ENCODE results near the gene DIP2A.

DNA sequence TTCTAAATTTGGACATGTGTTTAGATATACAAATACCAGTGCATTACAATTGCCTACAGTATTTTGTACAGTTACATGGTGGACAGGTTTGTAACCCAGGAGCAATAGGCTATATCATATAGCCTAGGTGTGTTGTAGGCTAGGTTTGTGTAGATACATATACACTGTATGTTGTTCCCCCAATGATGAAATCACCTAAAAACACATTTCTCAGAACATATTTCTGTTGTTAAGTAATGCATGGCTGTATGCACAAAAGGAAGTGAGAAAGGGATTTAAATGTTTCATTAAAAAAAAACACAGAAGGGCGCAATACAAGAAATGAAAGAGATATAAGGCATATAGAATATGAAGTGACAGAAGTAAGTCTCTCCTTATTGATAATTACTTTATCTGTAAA, 114.2 kb downstream of the DIP2A start:
- no peak for TF ChIP-seq CTCF (optimal IDR thresholded peaks at IDR 0.05 in 1 of 3, IDR thresholded peaks at IDR 0.05 in 1 of 3, conservative IDR thresholded peaks at IDR 0.05 in 1 of 3; ENCODE audit: extremely low read depth in 1 of 3, insufficient read depth in 2 of 3, low read length in 3 of 3)
- no peak for TF ChIP-seq EZH2 (IDR thresholded peaks at IDR 0.05; ENCODE audit: low read length)

Measured in keratinocyte (primary cell).